ENCODE results near the gene SNRNP70.
A peak's percentile ranks its signal among the peaks of the same experiment; 100 is the strongest.

Gene SNRNP70

DNA sequence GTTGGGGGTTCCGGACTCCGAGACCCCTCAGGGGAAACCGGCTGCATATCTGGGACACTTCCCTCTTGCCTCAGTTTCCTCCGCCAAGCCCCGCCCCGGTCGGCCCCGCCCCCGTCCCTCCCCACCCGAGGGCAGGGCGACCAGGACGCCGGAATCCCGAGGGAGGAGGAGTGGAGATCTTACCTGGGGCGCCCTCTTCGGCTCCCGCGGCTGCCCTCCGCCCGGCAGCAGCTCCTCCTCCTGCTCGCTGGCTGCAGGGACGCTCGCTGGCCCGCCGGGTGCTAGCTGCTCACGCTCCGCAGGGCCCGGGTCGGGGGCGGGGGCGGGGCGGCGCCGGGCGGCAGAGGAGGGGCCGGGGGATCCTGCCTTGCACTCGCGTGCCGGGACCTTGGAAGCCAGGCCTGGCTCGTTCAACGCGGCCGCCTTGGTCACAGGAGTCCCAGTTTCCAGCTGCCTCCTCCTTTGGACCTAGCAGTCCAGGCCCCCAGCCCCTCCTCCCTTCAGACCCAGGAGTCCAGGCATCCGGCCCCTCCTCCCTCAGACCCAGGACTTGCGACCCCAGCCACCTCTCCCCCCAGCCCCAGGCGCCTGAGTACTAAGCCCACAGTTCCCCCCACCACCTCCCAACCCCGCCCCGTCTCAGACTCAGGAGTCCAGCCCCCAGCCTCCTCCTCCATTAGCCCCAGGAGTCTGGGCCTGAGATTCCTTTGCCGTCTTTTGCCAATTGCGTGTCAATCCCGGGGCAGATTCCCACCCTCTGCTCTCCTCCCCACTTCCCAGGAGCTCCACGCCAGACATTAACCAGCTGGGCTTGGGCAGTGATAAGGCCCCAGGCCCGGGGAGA, 20.3 kb upstream of the SNRNP70 start, which contains the start of gene NTF4:
NTF4 (minus strand) TSS at position 51 of the 844 bp plus-strand sequence. CDS start 2,821 bp downstream, outside the sequence.
- no peak for FAIRE-seq

DNA sequence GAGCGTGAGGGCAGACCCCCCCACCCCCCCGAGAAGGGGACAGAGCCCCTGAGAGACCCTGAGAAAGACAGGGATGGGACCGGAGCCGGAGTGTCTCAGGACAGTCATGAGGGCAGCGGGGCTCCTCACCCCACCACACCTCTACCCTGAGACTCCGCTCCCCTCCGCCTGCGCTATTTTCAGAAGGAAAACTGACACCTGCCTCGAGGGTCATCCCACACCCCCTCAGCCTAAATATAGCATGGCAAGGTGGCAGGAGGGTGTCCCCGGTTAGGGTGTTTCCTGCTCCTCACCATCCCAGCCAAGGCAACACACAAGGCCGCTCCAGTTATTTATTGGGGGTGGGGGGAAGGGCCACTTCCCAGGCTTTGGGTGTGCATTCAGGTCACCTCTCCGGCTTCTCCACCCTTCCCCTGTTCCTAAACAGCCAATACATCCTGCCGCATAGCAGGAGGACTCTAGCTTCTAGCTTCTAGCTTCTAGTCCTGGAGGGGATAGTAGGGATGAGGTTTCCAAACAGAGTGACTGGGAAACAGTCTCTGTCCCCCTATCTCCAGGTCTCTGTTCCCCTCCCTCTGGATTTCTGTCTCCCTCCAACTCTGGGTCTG, 19.2 kb upstream of the SNRNP70 start:
- FAIRE-seq = peak; percentile 70

DNA sequence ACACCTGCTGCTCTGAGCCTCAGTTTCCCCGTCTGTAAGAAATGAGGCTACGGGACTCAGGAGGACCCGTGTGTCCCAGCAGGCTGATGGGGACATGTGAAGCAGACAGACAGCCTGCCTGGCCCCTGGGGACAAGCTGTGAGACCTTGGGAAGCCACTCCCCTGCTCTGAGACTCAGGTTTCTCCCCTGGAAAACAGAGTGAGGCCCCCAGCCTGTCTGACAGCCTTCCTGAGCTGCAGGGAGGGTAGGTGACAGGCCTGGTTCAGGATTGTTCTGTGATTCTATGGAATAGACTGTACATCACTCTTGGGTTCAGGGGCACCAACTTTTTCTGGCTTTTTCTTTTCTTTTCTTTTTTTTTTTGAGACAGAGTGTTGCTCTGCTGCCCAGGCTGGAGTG, 17.7 kb upstream of the SNRNP70 start:
- no peak for FAIRE-seq

DNA sequence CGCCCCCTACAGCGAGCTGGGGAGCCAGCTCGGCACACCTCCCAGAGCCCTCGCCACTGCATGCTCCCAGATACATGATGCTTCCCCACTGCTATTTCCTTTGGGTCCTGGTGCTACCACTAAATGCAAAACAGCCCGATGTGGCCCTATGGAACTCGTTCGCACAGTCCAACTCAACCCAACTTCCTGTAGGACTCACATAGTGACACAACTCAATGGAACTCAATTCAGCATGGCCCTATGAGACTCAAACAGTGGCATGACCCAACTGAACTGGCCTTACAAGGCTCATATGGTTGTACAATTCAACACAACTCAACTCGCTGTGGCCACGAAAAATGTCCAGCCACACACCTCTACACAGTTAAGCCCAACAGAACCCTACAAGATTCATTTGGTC, 16.2 kb upstream of the SNRNP70 start:
- no peak for FAIRE-seq

DNA sequence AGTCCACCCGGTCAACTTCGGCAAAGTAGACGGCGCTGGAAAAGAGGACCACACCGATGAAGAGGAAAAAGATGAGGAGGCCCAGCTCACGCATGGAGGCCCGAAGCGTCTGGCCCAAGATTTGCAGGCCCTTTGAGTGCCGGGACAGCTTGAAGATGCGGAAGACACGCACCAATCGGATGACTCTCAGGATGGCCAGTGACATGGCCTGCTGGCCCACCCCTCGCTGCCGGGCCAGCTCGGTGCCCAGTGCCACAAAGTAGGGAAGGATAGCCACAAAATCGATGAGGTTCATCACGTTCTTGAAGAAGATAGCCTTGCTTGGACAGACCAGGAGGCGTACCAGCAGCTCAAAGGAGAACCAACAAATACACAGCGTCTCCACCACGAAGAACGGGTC, 14.8 kb upstream of the SNRNP70 start:
- no peak for FAIRE-seq

DNA sequence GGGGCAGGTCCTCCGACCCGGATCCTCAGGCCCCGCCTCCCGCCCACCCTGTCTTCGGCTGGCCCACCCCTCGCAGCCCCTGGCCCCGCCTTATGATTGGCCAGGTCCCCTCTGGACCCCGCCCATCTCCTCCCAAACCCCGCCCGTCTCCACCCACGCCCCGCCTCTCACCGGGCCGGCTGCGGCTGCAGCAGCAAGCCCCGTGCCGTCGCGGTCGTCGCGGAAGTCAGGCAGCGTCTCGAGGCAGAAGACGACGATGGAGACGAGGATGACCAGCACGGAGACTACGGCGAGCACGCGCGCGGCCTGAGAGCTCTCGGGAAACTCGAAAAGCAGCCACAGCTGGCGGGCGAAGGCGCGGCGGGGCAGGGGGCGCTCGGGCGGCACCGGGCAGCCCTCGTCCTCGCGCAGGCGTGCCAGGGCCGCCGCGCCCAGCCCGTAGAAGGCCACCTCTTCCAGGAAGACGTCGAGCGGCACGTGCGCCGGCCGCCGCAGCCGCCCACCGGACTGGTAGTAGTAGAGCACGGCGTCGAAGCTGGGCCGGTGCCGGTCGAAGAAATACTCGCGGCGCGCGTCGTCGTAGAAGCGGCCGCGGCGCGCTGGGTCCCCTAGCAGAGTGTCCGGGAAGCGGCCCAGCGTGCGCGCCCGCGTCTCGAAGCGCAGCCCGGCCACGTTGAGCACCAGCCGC, 13.2 kb upstream of the SNRNP70 start:
- no peak for FAIRE-seq

DNA sequence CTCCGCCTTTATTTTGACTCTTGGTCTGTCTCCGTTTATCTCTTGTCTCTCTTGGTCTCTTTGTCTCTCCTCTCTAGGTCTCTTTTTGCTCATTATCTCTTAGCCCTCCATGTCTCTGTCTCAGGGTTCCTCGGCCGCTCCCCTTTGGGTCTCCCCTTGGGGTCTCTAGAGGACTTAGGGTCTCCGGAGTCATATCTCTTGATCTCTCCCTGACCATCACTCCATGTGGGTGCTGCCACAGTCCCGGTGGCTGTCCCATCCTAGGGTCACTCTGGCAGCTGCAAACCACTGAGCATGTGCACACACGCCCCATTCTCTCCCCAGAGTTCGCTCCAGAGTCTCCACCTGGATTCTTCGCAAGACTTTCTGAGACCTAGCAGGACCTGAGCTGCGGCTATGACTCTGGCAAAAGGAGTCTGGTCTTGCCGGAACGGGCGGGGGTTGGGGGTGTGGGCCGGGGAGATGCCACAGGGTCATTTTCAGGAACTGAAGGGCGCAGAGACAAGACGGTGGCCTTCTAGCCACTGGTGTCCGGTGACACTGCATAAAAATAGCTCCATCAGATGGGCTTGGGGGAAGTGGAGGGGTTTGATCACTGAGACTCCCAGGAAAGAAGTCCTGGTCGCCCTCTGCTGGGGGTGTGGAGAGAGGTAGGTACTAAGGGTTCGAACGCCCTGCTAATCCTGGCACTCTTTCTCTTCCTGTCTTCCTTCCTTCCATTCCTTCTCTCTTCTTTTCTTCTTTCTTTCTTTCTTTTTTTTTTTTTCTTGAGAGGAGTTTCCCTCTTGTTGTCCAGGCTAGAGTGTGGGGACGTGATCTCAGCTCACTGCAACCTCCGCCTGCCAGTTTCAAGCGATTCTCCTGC, 11.5 kb upstream of the SNRNP70 start:
- FAIRE-seq = no peak

- FAIRE-seq = peak; percentile 57
These were observed 10.4 kb upstream of the SNRNP70 start for GRCh38 chr19:49074869-49075268.

- FAIRE-seq = no peak
These were observed 4.9 kb upstream of the SNRNP70 start for GRCh38 chr19:49080392-49080791.

DNA sequence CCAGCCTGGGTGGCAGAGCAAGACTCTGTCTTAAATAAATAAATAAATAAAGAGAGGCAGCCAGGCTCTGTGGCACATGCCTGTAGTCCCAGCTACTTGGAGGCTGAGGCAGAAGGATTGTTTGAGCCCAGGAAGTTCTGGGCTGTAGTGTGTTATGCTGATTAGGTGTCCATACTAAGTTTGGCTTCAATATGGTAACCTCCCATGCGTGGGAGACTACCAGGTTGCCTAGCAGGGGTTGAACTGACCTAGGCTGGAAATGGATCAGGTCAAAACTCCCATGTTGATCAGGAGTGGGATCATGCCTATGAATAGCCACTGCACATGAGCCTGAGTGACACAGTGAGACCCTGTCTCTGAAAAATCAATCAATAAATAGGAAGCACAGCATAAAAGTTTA, 4.0 kb upstream of the SNRNP70 start:
- FAIRE-seq = no peak

GRCh38 chr19:49084206-49085019, 838 bp upstream of the SNRNP70 start:
- FAIRE-seq = no peak

- no peak for FAIRE-seq
These were observed 599 bp downstream of the SNRNP70 start for GRCh38 chr19:49085868-49086232.

- no peak for FAIRE-seq
These were observed 1.0 kb downstream of the SNRNP70 start for GRCh38 chr19:49086296-49086695.

GRCh38 chr19:49091391-49092038, 6.3 kb downstream of the SNRNP70 start:
- FAIRE-seq = no peak

- no peak for FAIRE-seq
These were observed 7.4 kb downstream of the SNRNP70 start for GRCh38 chr19:49092686-49093085.

DNA sequence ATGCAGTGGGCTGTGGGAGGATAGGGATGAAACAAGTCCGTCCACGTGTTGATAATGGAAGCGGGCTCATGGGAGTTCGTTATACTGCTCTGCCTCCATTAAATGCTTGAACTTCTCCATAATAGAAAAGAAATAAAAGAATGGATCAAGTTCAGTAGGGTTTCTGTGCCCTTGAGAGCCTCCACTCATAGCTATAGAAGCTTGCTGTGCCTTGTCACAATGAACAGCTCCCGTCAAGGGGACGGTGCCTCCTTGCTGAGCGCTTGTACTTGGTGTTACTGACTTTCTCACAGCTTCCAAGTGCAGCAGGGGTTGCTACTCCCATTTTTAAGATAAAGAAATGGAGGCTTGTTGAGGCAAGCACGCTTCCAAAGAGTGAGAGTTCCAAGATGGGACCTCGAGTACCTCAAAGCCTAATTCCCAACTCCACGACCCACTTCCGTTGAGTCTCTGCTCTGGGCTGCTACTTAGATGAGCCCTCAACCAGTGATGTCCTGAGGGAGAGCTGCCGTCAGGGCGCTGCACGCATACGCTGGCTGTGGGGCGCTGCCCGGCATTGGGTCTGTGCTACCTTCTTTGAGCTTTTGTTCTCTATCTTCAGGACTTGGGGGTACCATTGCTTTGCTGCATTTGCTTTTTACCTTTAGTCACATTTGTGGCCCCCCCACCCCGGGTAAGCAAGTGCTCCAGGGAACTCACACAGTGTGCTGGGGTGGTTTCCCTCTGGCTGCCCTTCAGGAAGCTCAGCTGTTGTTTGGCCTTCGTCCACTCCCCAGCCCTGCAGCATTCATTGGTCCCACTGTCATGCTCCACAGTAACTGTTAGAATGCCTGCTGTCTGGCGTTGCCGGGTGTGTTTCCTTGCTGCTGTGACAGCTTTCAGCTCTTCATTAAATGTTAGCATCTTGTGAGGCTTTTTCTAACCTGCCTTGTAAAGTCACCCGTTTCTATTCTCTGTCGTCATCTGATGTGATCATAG, 9.5 kb downstream of the SNRNP70 start:
- FAIRE-seq = no peak

- peak; percentile 97 for FAIRE-seq
These were observed 12.4 kb downstream of the SNRNP70 start for GRCh38 chr19:49097453-49098288.

DNA sequence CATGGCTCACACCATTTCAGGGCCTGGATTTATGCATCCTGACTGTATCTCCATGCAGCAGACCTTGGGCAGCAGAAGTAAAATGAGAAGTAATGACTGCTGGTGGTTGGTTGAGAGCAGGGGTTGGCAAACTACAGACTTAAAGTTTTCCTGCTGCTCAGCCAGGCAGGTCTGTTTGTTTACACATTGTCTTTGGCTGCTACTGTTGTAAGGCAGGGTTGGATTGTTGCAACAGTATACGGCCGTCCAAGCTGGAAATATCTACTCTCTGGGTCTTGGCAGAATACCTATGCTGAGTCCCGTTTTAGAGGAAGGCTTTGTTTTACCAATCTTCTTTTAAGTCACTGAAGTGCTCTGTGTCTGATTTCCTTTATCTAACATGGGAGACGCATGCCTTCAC, 13.5 kb downstream of the SNRNP70 start:
- no peak for FAIRE-seq

GRCh38 chr19:49101160-49101559, 15.9 kb downstream of the SNRNP70 start:
- no peak for FAIRE-seq

Measured in G401.6 (cell line).